ENCODE data around the gene CAAP1. TPM values are rescaled to one million over a fixed set of nuclear protein-coding genes. Genes with fewer than 3 reads are reported as not detected.

Gene CAAP1
- total RNA-seq, 1 experiment from 2014 or later: 9.2 TPM

DNA sequence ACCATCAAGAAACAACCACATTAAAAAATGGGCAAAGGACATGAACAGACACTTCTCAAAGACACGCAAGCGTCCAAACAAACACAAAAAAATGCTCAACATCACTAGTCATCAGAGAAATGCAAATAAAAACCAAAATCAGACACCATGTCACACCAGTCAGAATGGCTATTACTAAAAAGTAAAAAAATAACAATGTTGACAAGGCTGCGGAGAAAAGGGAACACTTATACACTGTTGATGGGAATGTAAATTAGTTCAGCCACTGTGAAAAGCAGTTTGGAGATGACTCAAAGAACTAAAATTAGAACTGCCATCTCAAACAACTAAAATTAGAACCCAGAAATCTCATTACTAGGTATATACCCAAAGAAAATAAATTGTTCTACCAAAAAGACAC, 80.4 kb downstream of the CAAP1 start:
- Mint-ChIP-seq H3K4me3 (ENCODE audit: unreplicated experiment) (no peak overlapping the region), H3K27me3 (ENCODE audit: insufficient read depth, unreplicated experiment) (no peaks in the 10 kb centered on the region), H3K4me1 (ENCODE audit: low read depth, unreplicated experiment) (no peaks in the 10 kb centered on the region), H3K27ac (ENCODE audit: unreplicated experiment) (no peak overlapping the region), H3K36me3 (ENCODE audit: insufficient read depth, unreplicated experiment) (no peaks in the 10 kb centered on the region), H3K9me3 (ENCODE audit: unreplicated experiment) (no peaks in the 10 kb centered on the region)
- TF ChIP-seq CTCF (IDR thresholded peaks at IDR 0.05; ENCODE audit: insufficient read depth in 1 of 2, low read depth in 1 of 2, low read length in 1 of 2, severe bottlenecking in 1 of 2, unreplicated experiment in 1 of 2): no peak
- Histone ChIP-seq H3K9me3 (no peaks in the 10 kb centered on the region), H3K27me3 (replicated peaks; ENCODE audit: control insufficient read depth, insufficient read depth, low read length) (no peaks in the 10 kb centered on the region), H3K36me3 (ENCODE audit: control insufficient read depth, insufficient read depth, low read length) (no peaks in the 10 kb centered on the region), H3K4me1 (no peaks in the 10 kb centered on the region), H3K4me3 (ENCODE audit: low read depth, low read length) (no peak overlapping the region)
- no peak for DNase-seq
- POLR2A ChIA-PET: no interaction called here
- CTCF ChIA-PET: no interaction called here
- no TSS peak for BruUV-seq (replicated peaks)
- intact Hi-C loops (cut with micrococcal nuclease; ENCODE audit: unreplicated experiment): no loop called here

DNA sequence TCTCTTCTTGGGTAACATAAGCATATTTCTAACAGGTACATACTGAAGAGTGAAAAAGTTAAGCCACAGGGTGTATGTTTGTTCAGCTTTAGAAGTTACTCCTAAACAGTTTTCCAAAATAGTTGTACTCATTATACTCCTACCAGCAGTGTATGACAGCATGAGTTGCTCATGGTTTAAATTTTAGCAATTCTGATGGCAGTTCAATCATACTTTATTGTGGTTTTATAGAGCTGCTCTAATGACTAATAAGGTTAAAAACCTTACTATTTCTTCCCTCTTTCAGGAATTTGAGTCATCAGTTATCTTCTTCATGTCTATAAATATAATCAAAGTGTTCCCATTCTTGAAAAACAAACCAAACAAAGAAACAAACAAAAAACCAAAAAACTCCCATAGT, 81.5 kb downstream of the CAAP1 start:
- Mint-ChIP-seq H3K4me1 (ENCODE audit: low read depth, unreplicated experiment) (no peaks in the 10 kb centered on the region), H3K27me3 (ENCODE audit: insufficient read depth, unreplicated experiment) (no peaks in the 10 kb centered on the region), H3K9me3 (ENCODE audit: unreplicated experiment) (no peaks in the 10 kb centered on the region), H3K36me3 (ENCODE audit: insufficient read depth, unreplicated experiment) (no peaks in the 10 kb centered on the region), H3K4me3 (ENCODE audit: unreplicated experiment) (no peak overlapping the region), H3K27ac (ENCODE audit: unreplicated experiment) (no peak overlapping the region)
- no peaks in the 10 kb centered on the region for H3K9me3 ChIP-seq
- H3K4me1 ChIP-seq: no peaks in the 10 kb centered on the region
- intact Hi-C loops (cut with micrococcal nuclease; ENCODE audit: unreplicated experiment): no loop called here
- ChIA-PET POLR2A (no interaction called here), CTCF (no interaction called here)
- BruUV-seq (replicated peaks): no TSS peak
- H3K36me3 ChIP-seq (ENCODE audit: control insufficient read depth, insufficient read depth, low read length): no peaks in the 10 kb centered on the region
- H3K27me3 ChIP-seq (replicated peaks; ENCODE audit: control insufficient read depth, insufficient read depth, low read length): no peaks in the 10 kb centered on the region
- DNase-seq: no peak
- no peak overlapping the region for H3K4me3 ChIP-seq (ENCODE audit: low read depth, low read length)
- no peak for TF ChIP-seq CTCF (IDR thresholded peaks at IDR 0.05; ENCODE audit: insufficient read depth in 1 of 2, low read depth in 1 of 2, low read length in 1 of 2, severe bottlenecking in 1 of 2, unreplicated experiment in 1 of 2)

GRCh38 chr9:26809795-26810194, 82.8 kb downstream of the CAAP1 start:
- H3K27ac Mint-ChIP-seq (ENCODE audit: unreplicated experiment): no peak overlapping the region
- CTCF ChIA-PET: no interaction called here
- POLR2A ChIA-PET: no interaction called here

More at GRCh38 chr9:26809795-26810194, 82.8 kb downstream of the CAAP1 start:
- Mint-ChIP-seq H3K9me3 (ENCODE audit: unreplicated experiment) (no peaks in the 10 kb centered on the region), H3K27me3 (ENCODE audit: insufficient read depth, unreplicated experiment) (no peaks in the 10 kb centered on the region), H3K4me3 (ENCODE audit: unreplicated experiment) (no peak overlapping the region), H3K36me3 (ENCODE audit: insufficient read depth, unreplicated experiment) (no peaks in the 10 kb centered on the region), H3K4me1 (ENCODE audit: low read depth, unreplicated experiment) (no peaks in the 10 kb centered on the region)
- no TSS peak for BruUV-seq (replicated peaks)
- DNase-seq: no peak
- TF ChIP-seq CTCF (IDR thresholded peaks at IDR 0.05; ENCODE audit: insufficient read depth in 1 of 2, low read depth in 1 of 2, low read length in 1 of 2, severe bottlenecking in 1 of 2, unreplicated experiment in 1 of 2): no peak
- no peaks in the 10 kb centered on the region for H3K4me1 ChIP-seq
- no peak overlapping the region for H3K4me3 ChIP-seq (ENCODE audit: low read depth, low read length)
- no peaks in the 10 kb centered on the region for H3K9me3 ChIP-seq
- intact Hi-C loops (cut with micrococcal nuclease; ENCODE audit: unreplicated experiment): no loop called here
- no peaks in the 10 kb centered on the region for H3K36me3 ChIP-seq (ENCODE audit: control insufficient read depth, insufficient read depth, low read length)
- no peaks in the 10 kb centered on the region for H3K27me3 ChIP-seq (replicated peaks; ENCODE audit: control insufficient read depth, insufficient read depth, low read length)

Data from Caco-2 (cell line).